ENCODE results near the gene KCNA4.

DNA sequence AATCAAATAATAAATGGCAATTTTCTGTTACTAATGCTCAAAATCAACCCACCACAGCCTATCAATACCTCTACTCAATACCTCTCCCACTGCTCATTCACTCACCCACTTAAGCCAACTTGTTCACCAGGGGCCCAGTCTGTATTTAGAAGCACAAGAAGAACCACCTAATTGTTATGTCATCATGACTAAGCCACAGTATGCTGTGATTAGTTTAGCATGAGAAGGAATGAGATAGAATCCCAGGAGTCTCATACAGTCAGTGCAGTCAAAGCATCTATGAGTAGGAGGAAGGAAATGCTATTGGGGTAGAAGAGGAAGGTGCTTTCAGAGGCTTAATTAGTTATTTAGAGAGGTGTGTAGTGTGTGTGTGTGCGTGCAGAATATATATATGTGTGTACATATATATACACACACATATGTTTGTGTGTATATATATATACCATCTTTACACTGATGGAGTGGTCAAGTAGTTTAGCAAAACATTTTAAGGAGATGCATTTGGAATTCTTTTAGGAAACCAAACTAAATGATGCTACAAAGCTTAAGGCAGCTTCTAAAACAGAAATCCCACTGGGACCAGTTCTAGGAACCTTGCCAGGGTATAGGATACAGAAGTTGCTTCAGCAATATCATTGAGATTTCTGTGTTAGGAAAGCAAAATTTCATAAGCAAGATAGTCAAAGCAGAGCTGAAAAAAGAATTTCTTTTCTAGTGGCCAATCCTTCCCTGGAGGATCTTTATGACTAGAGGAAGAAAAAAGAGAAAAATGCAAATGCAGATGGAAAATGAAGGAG lies 27.5 kb downstream of the KCNA4 start:
- TF ChIP-seq, protein P1, sequence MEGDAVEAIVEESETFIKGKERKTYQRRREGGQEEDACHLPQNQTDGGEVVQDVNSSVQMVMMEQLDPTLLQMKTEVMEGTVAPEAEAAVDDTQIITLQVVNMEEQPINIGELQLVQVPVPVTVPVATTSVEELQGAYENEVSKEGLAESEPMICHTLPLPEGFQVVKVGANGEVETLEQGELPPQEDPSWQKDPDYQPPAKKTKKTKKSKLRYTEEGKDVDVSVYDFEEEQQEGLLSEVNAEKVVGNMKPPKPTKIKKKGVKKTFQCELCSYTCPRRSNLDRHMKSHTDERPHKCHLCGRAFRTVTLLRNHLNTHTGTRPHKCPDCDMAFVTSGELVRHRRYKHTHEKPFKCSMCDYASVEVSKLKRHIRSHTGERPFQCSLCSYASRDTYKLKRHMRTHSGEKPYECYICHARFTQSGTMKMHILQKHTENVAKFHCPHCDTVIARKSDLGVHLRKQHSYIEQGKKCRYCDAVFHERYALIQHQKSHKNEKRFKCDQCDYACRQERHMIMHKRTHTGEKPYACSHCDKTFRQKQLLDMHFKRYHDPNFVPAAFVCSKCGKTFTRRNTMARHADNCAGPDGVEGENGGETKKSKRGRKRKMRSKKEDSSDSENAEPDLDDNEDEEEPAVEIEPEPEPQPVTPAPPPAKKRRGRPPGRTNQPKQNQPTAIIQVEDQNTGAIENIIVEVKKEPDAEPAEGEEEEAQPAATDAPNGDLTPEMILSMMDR (conservative IDR thresholded peaks at IDR 0.05; ENCODE audit: low read depth, low read length) = no peak
- TF ChIP-seq NFE2L2 (IDR thresholded peaks at IDR 0.05; ENCODE audit: low read depth, low read length) (no peak), POLR2A (IDR thresholded peaks at IDR 0.05; ENCODE audit: low read depth, low read length) (no peak), CEBPB (IDR thresholded peaks at IDR 0.05; ENCODE audit: low read depth, low read length) (no peak)

Measured in IMR-90 (cell line).